Measurements from ENCODE around the gene TLR5.

The TLR5 gene

DNA sequence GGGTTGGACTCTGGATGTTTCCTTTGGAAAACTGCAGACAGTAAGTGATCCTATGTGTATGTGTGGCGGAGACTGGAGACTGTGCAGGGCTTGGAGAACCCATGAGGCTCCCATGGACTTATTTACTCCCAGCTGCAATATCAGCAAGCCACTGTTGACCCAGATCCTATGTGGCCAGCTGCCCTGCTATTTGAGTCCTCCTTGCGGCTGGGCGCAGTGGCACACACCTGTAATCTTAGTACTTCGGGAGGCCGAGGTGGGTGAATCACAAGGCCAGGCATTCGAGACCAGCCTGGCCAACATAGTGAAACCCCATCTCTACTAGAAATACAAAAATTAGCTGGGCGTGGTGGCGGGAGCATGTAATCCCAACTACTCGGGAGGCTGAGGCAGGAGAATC, 83.5 kb downstream of the TLR5 start:
- Histone ChIP-seq H3K4me2 (ENCODE audit: low read length) (no peak overlapping the region), H3K36me3 (ENCODE audit: insufficient read depth, low read length) (no peaks in the 10 kb centered on the region), H3K4me1 (ENCODE audit: insufficient read depth, low read length, severe bottlenecking) (no peaks in the 10 kb centered on the region), H2AFZ (ENCODE audit: low read length) (no peak overlapping the region), H3F3A (ENCODE audit: insufficient read depth, low read length) (no peaks in the 10 kb centered on the region), H3K27me3 (ENCODE audit: insufficient read depth, low read length) (no peaks in the 10 kb centered on the region), H4K20me1 (ENCODE audit: insufficient read depth, low read length) (no peaks in the 10 kb centered on the region), H3K27ac (ENCODE audit: low read depth, low read length, poor library complexity, severe bottlenecking) (no peak overlapping the region), H3K9ac (ENCODE audit: low read length) (no peak overlapping the region), H3K9me2 (ENCODE audit: low read depth, low read length) (no peaks in the 10 kb centered on the region), H3K4me3 (ENCODE audit: low read depth, low read length, poor library complexity, severe bottlenecking) (no peak overlapping the region), H3K9me3 (ENCODE audit: low read length) (no peaks in the 10 kb centered on the region), H3K79me2 (ENCODE audit: insufficient read depth, low read length) (no peaks in the 10 kb centered on the region)
- no peak for TF ChIP-seq EZH2 (IDR thresholded peaks at IDR 0.05; ENCODE audit: borderline replicate concordance, low read length)
- TF ChIP-seq, protein P1, sequence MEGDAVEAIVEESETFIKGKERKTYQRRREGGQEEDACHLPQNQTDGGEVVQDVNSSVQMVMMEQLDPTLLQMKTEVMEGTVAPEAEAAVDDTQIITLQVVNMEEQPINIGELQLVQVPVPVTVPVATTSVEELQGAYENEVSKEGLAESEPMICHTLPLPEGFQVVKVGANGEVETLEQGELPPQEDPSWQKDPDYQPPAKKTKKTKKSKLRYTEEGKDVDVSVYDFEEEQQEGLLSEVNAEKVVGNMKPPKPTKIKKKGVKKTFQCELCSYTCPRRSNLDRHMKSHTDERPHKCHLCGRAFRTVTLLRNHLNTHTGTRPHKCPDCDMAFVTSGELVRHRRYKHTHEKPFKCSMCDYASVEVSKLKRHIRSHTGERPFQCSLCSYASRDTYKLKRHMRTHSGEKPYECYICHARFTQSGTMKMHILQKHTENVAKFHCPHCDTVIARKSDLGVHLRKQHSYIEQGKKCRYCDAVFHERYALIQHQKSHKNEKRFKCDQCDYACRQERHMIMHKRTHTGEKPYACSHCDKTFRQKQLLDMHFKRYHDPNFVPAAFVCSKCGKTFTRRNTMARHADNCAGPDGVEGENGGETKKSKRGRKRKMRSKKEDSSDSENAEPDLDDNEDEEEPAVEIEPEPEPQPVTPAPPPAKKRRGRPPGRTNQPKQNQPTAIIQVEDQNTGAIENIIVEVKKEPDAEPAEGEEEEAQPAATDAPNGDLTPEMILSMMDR (IDR thresholded peaks at IDR 0.05; ENCODE audit: low read length): no peak

All from OCI-LY1 (cell line).